KMS-11 (cell line): ENCODE measurements around the gene OR2L13.

Experiments used
- H2AFZ ChIP-seq: fragments of 200-600 bp; sonication (generic); 2 replicates; pipeline ENCODE4 v1.6.1; 2016; ENCODE audit warnings: antibody characterized with exemption, mixed run types, low read depth
- H3K27ac ChIP-seq: fragments of 200-600 bp; sonication (generic); 2 replicates; pipeline ENCODE4 v1.6.1; 2016; ENCODE audit warnings: mild to moderate bottlenecking, mixed run types
- H3K27me3 ChIP-seq: fragments of 200-600 bp; sonication (generic); 2 replicates; pipeline ENCODE4 v1.6.1; 2017; ENCODE audit warnings: mild to moderate bottlenecking, low read depth, mixed run types, moderate library complexity; ENCODE audit not compliant: insufficient read depth
- H3K36me3 ChIP-seq: fragments of 200-600 bp; sonication (generic); 2 replicates; pipeline ENCODE4 v1.6.1; 2017; ENCODE audit warnings: mild to moderate bottlenecking, mixed run types; ENCODE audit not compliant: insufficient read depth
- H3K4me1 ChIP-seq: fragments of 200-600 bp; sonication (generic); 2 replicates; pipeline ENCODE4 v1.6.1; 2016; ENCODE audit warnings: mild to moderate bottlenecking, low read depth, mixed run types; ENCODE audit not compliant: poor library complexity, severe bottlenecking
- H3K4me2 ChIP-seq: fragments of 200-600 bp; sonication (generic); 2 replicates; pipeline ENCODE4 v1.7.0; 2016; ENCODE audit warnings: mild to moderate bottlenecking, mixed run types
- H3K4me3 ChIP-seq: fragments of 200-600 bp; sonication (generic); IDR thresholded peaks from 2 replicates; pipeline ENCODE4 v1.6.1; 2017; ENCODE audit warnings: low read depth, low read length, mixed read lengths; ENCODE audit not compliant: insufficient read depth
- H3K79me2 ChIP-seq: fragments of 200-600 bp; sonication (generic); 2 replicates; pipeline ENCODE4 v1.6.1; 2016; ENCODE audit warnings: low read depth, mixed run types; ENCODE audit not compliant: insufficient read depth
- H3K9ac ChIP-seq: fragments of 200-600 bp; sonication (generic); 2 replicates; pipeline ENCODE4 v1.6.1; 2016; ENCODE audit warnings: mild to moderate bottlenecking, mixed run types
- H4K20me1 ChIP-seq: fragments of 200-600 bp; sonication (generic); 2 replicates; pipeline ENCODE4 v1.6.1; 2016; ENCODE audit warnings: mild to moderate bottlenecking, mixed run types; ENCODE audit not compliant: insufficient read depth
- TF ChIP-seq, protein P1 (sequence below): fragments of 200-600 bp; sonication (generic); conservative IDR thresholded peaks from 2 replicates; pipeline ENCODE4 v1.6.1; 2017; ENCODE audit warnings: low read depth, mild to moderate bottlenecking, antibody characterized with exemption, low read length, moderate library complexity, mixed read lengths

The OR2L13 gene, protein sequence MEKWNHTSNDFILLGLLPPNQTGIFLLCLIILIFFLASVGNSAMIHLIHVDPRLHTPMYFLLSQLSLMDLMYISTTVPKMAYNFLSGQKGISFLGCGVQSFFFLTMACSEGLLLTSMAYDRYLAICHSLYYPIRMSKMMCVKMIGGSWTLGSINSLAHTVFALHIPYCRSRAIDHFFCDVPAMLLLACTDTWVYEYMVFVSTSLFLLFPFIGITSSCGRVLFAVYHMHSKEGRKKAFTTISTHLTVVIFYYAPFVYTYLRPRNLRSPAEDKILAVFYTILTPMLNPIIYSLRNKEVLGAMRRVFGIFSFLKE

DNA sequence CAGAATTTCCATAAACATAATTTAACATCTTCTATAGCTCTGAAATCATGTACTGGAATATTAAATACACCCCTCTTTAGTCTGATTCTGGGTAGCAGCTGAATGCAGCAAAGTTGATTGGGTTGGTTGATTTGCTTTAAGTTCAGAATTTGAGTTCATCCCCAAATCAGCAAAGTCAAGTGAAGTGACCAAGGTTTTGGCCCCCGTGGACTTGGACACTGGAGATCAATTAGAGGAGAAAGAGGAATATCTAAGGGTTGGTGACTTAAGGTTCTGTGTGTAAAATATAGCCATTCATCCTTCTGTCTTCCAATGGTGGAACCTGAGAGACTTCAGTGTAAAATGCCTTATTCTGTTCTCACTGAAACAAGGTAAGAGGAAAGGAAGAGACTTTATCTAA, at the start of gene OR2L13:
Gene OR2L13, plus strand, starts transcription at position 301 of the 400 bp plus-strand sequence. CDS start 4,192 bp downstream, outside the sequence.
- no peaks in the 10 kb centered on the region for H3K79me2 ChIP-seq
- no peak within 1 kb of the TSS for H2AFZ ChIP-seq
- no peak within 1 kb of the TSS for H3K27ac ChIP-seq
- H4K20me1 ChIP-seq, result no peaks in the 10 kb centered on the region
- no peaks in the 10 kb centered on the region for H3K36me3 ChIP-seq
- H3K4me1 ChIP-seq, result no peaks in the 10 kb centered on the region
- H3K4me2 ChIP-seq, result no peak within 1 kb of the TSS
- TF ChIP-seq, protein P1, sequence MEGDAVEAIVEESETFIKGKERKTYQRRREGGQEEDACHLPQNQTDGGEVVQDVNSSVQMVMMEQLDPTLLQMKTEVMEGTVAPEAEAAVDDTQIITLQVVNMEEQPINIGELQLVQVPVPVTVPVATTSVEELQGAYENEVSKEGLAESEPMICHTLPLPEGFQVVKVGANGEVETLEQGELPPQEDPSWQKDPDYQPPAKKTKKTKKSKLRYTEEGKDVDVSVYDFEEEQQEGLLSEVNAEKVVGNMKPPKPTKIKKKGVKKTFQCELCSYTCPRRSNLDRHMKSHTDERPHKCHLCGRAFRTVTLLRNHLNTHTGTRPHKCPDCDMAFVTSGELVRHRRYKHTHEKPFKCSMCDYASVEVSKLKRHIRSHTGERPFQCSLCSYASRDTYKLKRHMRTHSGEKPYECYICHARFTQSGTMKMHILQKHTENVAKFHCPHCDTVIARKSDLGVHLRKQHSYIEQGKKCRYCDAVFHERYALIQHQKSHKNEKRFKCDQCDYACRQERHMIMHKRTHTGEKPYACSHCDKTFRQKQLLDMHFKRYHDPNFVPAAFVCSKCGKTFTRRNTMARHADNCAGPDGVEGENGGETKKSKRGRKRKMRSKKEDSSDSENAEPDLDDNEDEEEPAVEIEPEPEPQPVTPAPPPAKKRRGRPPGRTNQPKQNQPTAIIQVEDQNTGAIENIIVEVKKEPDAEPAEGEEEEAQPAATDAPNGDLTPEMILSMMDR, result no peak
- no peak within 1 kb of the TSS for H3K9ac ChIP-seq
- no peaks in the 10 kb centered on the region for H3K27me3 ChIP-seq
- no peak within 1 kb of the TSS for H3K4me3 ChIP-seq

- Histone ChIP-seq H3K79me2 (no peaks in the 10 kb centered on the region), H3K27me3 (no peaks in the 10 kb centered on the region), H3K4me2 (no peak overlapping the region), H3K9ac (no peak overlapping the region), H3K4me1 (no peaks in the 10 kb centered on the region), H2AFZ (no peak overlapping the region), H3K27ac (no peak overlapping the region), H3K36me3 (no peaks in the 10 kb centered on the region), H3K4me3 (no peak overlapping the region), H4K20me1 (no peaks in the 10 kb centered on the region)
- TF ChIP-seq, protein P1, result no peak
Measured at GRCh38 chr1:248045209-248045608, 49.8 kb upstream of the OR2L13 start.

- H3K4me3 ChIP-seq, result no peak within 1 kb of the TSS
- H3K4me1 ChIP-seq, result no peaks in the 10 kb centered on the region
- H3K79me2 ChIP-seq, result no peaks in the 10 kb centered on the region
- no peak within 1 kb of the TSS for H3K9ac ChIP-seq
- no peaks in the 10 kb centered on the region for H3K27me3 ChIP-seq
- H3K4me2 ChIP-seq, result no peak within 1 kb of the TSS
- no peaks in the 10 kb centered on the region for H4K20me1 ChIP-seq
- no peak within 1 kb of the TSS for H2AFZ ChIP-seq
- no peak within 1 kb of the TSS for H3K27ac ChIP-seq
- H3K36me3 ChIP-seq, result no peaks in the 10 kb centered on the region
- TF ChIP-seq, protein P1, result no peak
Measured at GRCh38 chr1:248046536-248046935, 48.4 kb upstream of the OR2L13 start, which contains the start of gene OR2L3. OR2L3 (plus strand) TSS chr1:248046836; CDS start chr1:248060682, 13,846 bp downstream.

DNA sequence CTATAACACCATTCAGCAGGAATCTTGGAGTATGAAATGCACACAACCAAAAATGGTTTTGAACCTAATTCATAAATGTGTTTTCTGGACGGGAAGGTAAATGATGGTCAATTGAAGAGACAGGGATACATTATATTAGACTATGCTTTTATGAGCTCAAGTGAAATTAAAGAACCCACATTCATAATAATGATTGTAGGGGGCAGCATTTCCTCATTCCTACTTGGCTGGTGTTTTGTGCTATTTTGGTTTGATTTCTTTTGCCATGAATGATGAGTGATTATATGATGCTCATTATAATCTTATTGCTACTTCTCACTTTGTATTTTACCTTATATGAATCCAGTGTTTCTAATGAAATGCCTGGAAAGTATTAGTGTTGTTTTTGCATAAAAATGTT, 48.0 kb upstream of the OR2L13 start:
- no peaks in the 10 kb centered on the region for H4K20me1 ChIP-seq
- no peak overlapping the region for H3K4me2 ChIP-seq
- no peaks in the 10 kb centered on the region for H3K36me3 ChIP-seq
- no peaks in the 10 kb centered on the region for H3K27me3 ChIP-seq
- H2AFZ ChIP-seq, result no peak overlapping the region
- no peaks in the 10 kb centered on the region for H3K4me1 ChIP-seq
- no peaks in the 10 kb centered on the region for H3K79me2 ChIP-seq
- TF ChIP-seq, protein P1, result no peak
- H3K9ac ChIP-seq, result no peak overlapping the region
- H3K4me3 ChIP-seq, result no peak overlapping the region
- H3K27ac ChIP-seq, result no peak overlapping the region
